Skin epidermis (tissue), 12 donors: ENCODE data around the gene ARHGEF7.
"Not testable (repeated sequence)": the region's sequence is repeated elsewhere in the genome, so short reads cannot be mapped to it uniquely, and the experiment has no call there.

Experiments used
- H3K27ac ChIP-seq, 21 experiments: fragments of 200-600 bp; sonication (generic) in 11 of 21; one replicate each; pipeline ENCODE4 v1.5.0; 2020; ENCODE audit warnings: mild to moderate bottlenecking in 3 of 21, inconsistent platforms in 2 of 21, moderate library complexity in 2 of 21
- H3K4me3 ChIP-seq, 7 experiments: fragments of 200-600 bp; sonication (generic) in 2 of 7; one replicate each; pipeline ENCODE4 v1.5.0; 2020; ENCODE audit warnings: inconsistent platforms in 2 of 7, mild to moderate bottlenecking in 2 of 7, moderate library complexity in 1 of 7

The ARHGEF7 gene

GRCh38 chr13:111186305-111186935 is 71.3 kb downstream of the ARHGEF7 start:
- H3K4me3 ChIP-seq, result no peak overlapping the region
- no peak overlapping the region for H3K27ac ChIP-seq

GRCh38 chr13:111187960-111188541 is 72.9 kb downstream of the ARHGEF7 start:
- Histone ChIP-seq H3K27ac (peak overlapping the region in 2 of 21 experiments; percentile 23), H3K4me3 (no peak overlapping the region)

- not testable (repeated sequence) for H3K4me3 ChIP-seq
- H3K27ac ChIP-seq, result peak overlapping the region in 5 of 21 experiments; percentile 6 to 41 (median 27)
These were observed 74.0 kb downstream of the ARHGEF7 start for GRCh38 chr13:111189064-111189505.

GRCh38 chr13:111189516-111189915 is 74.4 kb downstream of the ARHGEF7 start:
- H3K4me3 ChIP-seq, result not testable (repeated sequence)
- peak overlapping the region in 4 of 21 experiments; percentile 6 to 29 (median 24) for H3K27ac ChIP-seq

- not testable (repeated sequence) for H3K4me3 ChIP-seq, H3K27ac ChIP-seq
These were observed 78.1 kb downstream of the ARHGEF7 start for GRCh38 chr13:111193223-111193622.

GRCh38 chr13:111194651-111195050 is 79.5 kb downstream of the ARHGEF7 start:
- H3K4me3 ChIP-seq, H3K27ac ChIP-seq: not testable (repeated sequence)

GRCh38 chr13:111198732-111199378 is 83.7 kb downstream of the ARHGEF7 start:
- not testable (repeated sequence) for H3K4me3 ChIP-seq, H3K27ac ChIP-seq

- Histone ChIP-seq H3K27ac (peak overlapping the region in 4 of 21 experiments; percentile 34 to 56 (median 42)), H3K4me3 (no peak overlapping the region)
These were observed 86.3 kb downstream of the ARHGEF7 start for GRCh38 chr13:111201304-111201940.

- peak overlapping the region in 8 of 21 experiments; percentile 14 to 56 (median 38) for H3K27ac ChIP-seq
- no peak overlapping the region for H3K4me3 ChIP-seq
These were observed 87.1 kb downstream of the ARHGEF7 start for GRCh38 chr13:111202156-111202621.

GRCh38 chr13:111202745-111203144 is 87.6 kb downstream of the ARHGEF7 start:
- H3K4me3 ChIP-seq, result peak overlapping the region in 1 of 7 experiments; percentile 10
- H3K27ac ChIP-seq, result peak overlapping the region in 3 of 21 experiments; percentile 34 to 57 (median 56)

- peak overlapping the region in 1 of 7 experiments; percentile 3 for H3K4me3 ChIP-seq
- H3K27ac ChIP-seq, result peak overlapping the region in 12 of 21 experiments; percentile 18 to 73 (median 50)
These were observed 88.8 kb downstream of the ARHGEF7 start for GRCh38 chr13:111203736-111204389.

GRCh38 chr13:111204438-111205177 is 89.5 kb downstream of the ARHGEF7 start:
- Histone ChIP-seq H3K4me3 (no peak overlapping the region), H3K27ac (peak overlapping the region in 12 of 21 experiments; percentile 7 to 73 (median 61))

- no peak overlapping the region for H3K4me3 ChIP-seq
These were observed 91.0 kb downstream of the ARHGEF7 start for GRCh38 chr13:111206148-111206547.

GRCh38 chr13:111209613-111210012 is 94.5 kb downstream of the ARHGEF7 start:
- H3K4me3 ChIP-seq, result no peak overlapping the region
- H3K27ac ChIP-seq, result peak overlapping the region in 2 of 21 experiments; percentile 2 to 14

More at GRCh38 chr13:111206148-111206547, 91.0 kb downstream of the ARHGEF7 start:
- no peak overlapping the region for H3K27ac ChIP-seq

- Histone ChIP-seq H3K27ac (peak overlapping the region in 5 of 21 experiments; percentile 2 to 51 (median 38)), H3K4me3 (no peak overlapping the region)
These were observed 95.0 kb downstream of the ARHGEF7 start for GRCh38 chr13:111210091-111210490.

GRCh38 chr13:111210544-111211469 is 95.7 kb downstream of the ARHGEF7 start:
- Histone ChIP-seq H3K4me3 (no peak overlapping the region), H3K27ac (peak overlapping the region in 8 of 21 experiments; percentile 8 to 51 (median 30))

GRCh38 chr13:111211789-111212516 is 96.8 kb downstream of the ARHGEF7 start:
- H3K27ac ChIP-seq, result peak overlapping the region in 1 of 21 experiments; percentile 31

More at GRCh38 chr13:111211789-111212516, 96.8 kb downstream of the ARHGEF7 start:
- H3K4me3 ChIP-seq, result no peak overlapping the region
